22Rv1 (cell line): ENCODE data around the gene ADGRL4.
"Not testable (repeated sequence)": the region's sequence is repeated elsewhere in the genome, so short reads cannot be mapped to it uniquely, and the experiment has no call there.

Source experiments
- H3K27ac ChIP-seq: fragments of 450-650 bp; 2 replicates; pipeline ENCODE4 v1.5.1; 2017
- CTCF ChIP-seq: fragments of 450-650 bp; IDR thresholded peaks from 2 replicates; pipeline ENCODE4 v1.5.1; 2017; ENCODE audit warnings: mild to moderate bottlenecking
- ZFX ChIP-seq: fragments of 450-650 bp; IDR thresholded peaks from 2 replicates; pipeline ENCODE4 v1.6.1; 2017; ENCODE audit warnings: antibody characterized with exemption, borderline replicate concordance

ADGRL4 gene

GRCh38 chr1:78987042-78987441 is 19.5 kb downstream of the ADGRL4 start:
- no peak overlapping the region for H3K27ac ChIP-seq
- TF ChIP-seq CTCF: no peak
- no peak for TF ChIP-seq ZFX

GRCh38 chr1:78980511-78980910 is 26.0 kb downstream of the ADGRL4 start:
- no peak overlapping the region for H3K27ac ChIP-seq
- no peak for TF ChIP-seq CTCF

- no peak for TF ChIP-seq ZFX
- no peak for TF ChIP-seq CTCF
- no peak overlapping the region for H3K27ac ChIP-seq
Observed at GRCh38 chr1:78972723-78973122, 33.8 kb downstream of the ADGRL4 start.

GRCh38 chr1:78967091-78967490 is 39.4 kb downstream of the ADGRL4 start:
- not testable (repeated sequence) for H3K27ac ChIP-seq

- no peak overlapping the region for H3K27ac ChIP-seq
- TF ChIP-seq ZFX: no peak
- TF ChIP-seq CTCF: no peak
Observed at GRCh38 chr1:78958711-78959110, 47.8 kb downstream of the ADGRL4 start.

GRCh38 chr1:78950826-78951225 is 55.7 kb downstream of the ADGRL4 start:
- TF ChIP-seq CTCF (no peak), ZFX (no peak)
- H3K27ac ChIP-seq: no peak overlapping the region

- H3K27ac ChIP-seq: no peak overlapping the region
- TF ChIP-seq ZFX: no peak
- TF ChIP-seq CTCF: no peak
Observed at GRCh38 chr1:78949227-78949626, 57.3 kb downstream of the ADGRL4 start.

GRCh38 chr1:78919150-78919549 is 87.4 kb downstream of the ADGRL4 start:
- no peak overlapping the region for H3K27ac ChIP-seq

More at GRCh38 chr1:78919150-78919549, 87.4 kb downstream of the ADGRL4 start:
- TF ChIP-seq ZFX (no peak), CTCF (no peak)
